Progenitor cell of endocrine pancreas (in vitro differentiated cells): ENCODE results near the gene VIPR2. TPM values are rescaled to one million over a fixed set of nuclear protein-coding genes. Genes with fewer than 3 reads are reported as not detected.

Experiments
- DNase-seq: peaks from one replicate; pipeline ENCODE4 v3.0.0; 2021; ENCODE audit warnings: low spot score; ENCODE audit not compliant: unreplicated experiment
- H3K27ac Mint-ChIP-seq: 2 replicates; pipeline ENCODE4 v1.8.0; 2021; ENCODE audit warnings: mild to moderate bottlenecking, moderate library complexity, mixed read lengths
- H3K27me3 Mint-ChIP-seq: 2 replicates; pipeline ENCODE4 v1.8.0; 2021; ENCODE audit warnings: mixed read lengths
- H3K36me3 Mint-ChIP-seq: 2 replicates; pipeline ENCODE4 v1.8.0; 2022; ENCODE audit warnings: mixed read lengths; ENCODE audit not compliant: insufficient read depth
- H3K4me1 Mint-ChIP-seq: 2 replicates; pipeline ENCODE4 v1.8.0; 2021; ENCODE audit warnings: low read depth, mixed read lengths
- H3K4me3 Mint-ChIP-seq: 2 replicates; pipeline ENCODE4 v1.8.0; 2021; ENCODE audit warnings: low read depth, mild to moderate bottlenecking, moderate library complexity, mixed read lengths
- H3K9me3 Mint-ChIP-seq: 2 replicates; pipeline ENCODE4 v1.8.0; 2021; ENCODE audit warnings: low read depth, mixed read lengths
- total RNA-seq: library from RNA; stranded (reverse); gene quantifications from 2 replicates; pipeline ENCODE4 v1.2.1, GENCODE V29; 2021
- TF ChIP-seq, protein P1 (sequence below): fragments of 200-600 bp; sonication (generic); IDR thresholded peaks from one replicate; pipeline ENCODE4 v1.5.0; 2021; ENCODE audit warnings: antibody characterized with exemption, mild to moderate bottlenecking; ENCODE audit not compliant: unreplicated experiment

The VIPR2 gene
- total RNA-seq, 1 donor from 2014 or later: 0.36 TPM

DNA sequence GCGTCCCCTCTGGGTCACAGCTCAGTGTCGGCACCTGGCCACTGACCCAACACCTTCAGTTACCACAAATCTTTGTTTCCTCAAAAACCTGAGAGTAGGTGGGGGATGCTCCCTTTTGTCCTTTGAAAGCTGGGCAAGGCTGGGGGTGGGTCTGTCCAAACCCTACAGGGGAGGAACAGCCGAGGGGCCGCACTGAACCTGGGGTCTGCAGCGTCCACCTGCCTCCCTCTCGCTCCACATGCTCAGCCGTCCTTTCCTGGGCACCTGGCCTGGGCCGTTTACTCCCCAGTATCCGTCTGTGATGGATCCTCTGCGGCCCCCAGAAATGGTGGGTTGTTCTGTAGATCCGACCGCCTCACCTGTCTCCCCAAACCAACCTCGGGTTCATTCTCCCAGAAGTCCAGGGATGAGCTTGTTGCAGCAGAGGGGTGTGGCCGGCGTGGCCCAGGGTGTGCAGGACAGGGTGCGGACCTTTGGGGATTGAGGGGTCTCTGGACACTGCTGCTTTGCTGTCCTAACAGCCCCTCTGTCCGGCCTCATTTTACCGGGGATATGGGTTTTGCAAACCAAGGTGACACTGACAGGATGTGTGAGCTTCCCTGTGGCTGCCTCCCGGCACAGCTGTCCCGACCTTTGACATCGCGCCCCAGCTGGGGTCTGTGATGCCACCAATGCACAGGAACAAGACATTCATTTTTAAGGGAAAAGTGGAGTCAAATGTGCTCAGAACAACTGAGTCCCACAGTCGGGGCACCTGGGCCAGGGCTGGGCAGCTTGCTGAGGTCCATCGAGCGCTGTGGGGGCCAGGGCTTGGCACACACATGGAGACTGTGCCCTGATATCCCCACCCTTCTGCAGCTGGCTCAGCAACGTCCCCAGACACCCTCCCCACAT, 115.9 kb downstream of the VIPR2 start:
- H3K27me3 Mint-ChIP-seq: peaks cover 8% of the 10 kb centered on the region
- peaks cover 14% of the 10 kb centered on the region for H3K4me1 Mint-ChIP-seq
- TF ChIP-seq, protein P1, sequence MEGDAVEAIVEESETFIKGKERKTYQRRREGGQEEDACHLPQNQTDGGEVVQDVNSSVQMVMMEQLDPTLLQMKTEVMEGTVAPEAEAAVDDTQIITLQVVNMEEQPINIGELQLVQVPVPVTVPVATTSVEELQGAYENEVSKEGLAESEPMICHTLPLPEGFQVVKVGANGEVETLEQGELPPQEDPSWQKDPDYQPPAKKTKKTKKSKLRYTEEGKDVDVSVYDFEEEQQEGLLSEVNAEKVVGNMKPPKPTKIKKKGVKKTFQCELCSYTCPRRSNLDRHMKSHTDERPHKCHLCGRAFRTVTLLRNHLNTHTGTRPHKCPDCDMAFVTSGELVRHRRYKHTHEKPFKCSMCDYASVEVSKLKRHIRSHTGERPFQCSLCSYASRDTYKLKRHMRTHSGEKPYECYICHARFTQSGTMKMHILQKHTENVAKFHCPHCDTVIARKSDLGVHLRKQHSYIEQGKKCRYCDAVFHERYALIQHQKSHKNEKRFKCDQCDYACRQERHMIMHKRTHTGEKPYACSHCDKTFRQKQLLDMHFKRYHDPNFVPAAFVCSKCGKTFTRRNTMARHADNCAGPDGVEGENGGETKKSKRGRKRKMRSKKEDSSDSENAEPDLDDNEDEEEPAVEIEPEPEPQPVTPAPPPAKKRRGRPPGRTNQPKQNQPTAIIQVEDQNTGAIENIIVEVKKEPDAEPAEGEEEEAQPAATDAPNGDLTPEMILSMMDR: no peak
- no peaks in the 10 kb centered on the region for H3K36me3 Mint-ChIP-seq
- no peak for DNase-seq
- H3K27ac Mint-ChIP-seq: no peak overlapping the region
- H3K9me3 Mint-ChIP-seq: no peaks in the 10 kb centered on the region
- no peak overlapping the region for H3K4me3 Mint-ChIP-seq

DNA sequence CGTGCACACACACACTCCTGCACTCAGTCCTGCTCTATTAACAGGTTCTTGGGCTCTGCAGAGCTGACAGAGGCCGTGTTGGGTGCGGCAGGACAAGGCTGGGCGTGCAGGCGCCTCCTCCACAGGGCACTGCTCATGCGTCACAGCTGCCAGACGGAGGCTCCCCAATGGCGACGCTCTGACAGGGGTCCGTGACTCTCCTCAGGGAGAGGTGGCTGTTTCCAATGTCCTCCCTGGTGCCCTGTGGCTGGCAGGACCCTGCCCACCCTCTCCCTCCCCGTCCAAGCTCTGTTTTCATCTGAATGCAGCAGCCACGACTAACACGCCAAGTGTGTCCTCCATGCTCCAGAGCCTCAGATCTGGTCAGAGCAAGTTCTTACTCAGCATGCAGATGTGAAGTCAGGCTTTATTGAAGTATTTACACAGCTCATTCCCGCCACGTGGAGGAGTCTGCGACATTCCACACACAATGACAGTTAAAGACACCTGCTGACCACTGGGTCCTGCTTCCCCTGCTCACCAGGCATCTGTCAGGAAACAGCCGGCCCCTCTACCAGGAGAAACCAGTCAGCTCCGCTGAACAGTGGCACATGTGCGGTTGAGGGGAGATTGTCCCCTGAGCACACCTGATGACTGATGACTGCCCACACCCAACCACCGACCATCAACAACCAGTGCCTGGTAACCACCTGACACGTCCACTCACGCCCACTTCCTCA, 116.7 kb downstream of the VIPR2 start:
- Mint-ChIP-seq H3K9me3 (no peaks in the 10 kb centered on the region), H3K36me3 (no peaks in the 10 kb centered on the region), H3K27me3 (peaks cover 8% of the 10 kb centered on the region), H3K27ac (no peak overlapping the region), H3K4me1 (peaks cover 14% of the 10 kb centered on the region), H3K4me3 (no peak overlapping the region)
- DNase-seq: no peak
- TF ChIP-seq, protein P1: peak; percentile 11

DNA sequence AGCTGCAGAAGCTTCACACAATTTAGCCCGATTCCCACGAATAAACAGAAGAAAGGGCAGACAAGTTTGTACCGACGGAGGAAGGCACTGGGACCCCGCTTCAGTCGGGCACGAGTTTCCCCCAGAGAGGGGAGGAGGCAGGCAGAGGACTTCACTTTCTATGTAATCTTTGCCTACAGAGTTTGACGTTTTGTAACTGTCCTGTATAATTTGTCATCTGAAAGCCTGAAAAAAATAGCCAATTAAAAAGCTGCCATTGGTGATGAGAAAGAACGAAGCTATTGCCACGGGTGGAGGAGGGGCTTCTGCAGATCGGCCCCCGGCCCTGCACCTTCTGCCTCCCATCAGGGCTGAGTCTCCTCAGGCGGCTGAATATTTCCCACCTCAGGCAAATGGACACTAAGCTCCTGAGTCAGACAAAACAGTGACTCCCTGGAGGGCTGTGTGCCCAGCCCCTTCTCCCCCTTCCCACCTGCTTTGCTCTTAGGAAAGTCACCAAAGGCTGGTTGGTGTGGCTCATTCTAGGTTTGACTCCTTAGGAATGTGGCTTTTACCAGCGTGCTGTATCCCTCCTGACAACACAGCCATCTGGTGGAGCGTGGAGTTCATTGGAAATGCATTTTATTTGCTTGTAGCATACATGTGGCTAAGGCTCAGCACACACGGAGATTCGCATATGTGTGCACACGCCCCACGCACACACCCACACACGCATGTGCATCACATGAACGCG, 117.4 kb downstream of the VIPR2 start:
- Mint-ChIP-seq H3K27ac (no peak overlapping the region), H3K36me3 (no peaks in the 10 kb centered on the region), H3K9me3 (no peaks in the 10 kb centered on the region), H3K27me3 (peaks cover 4% of the 10 kb centered on the region), H3K4me1 (peaks cover 14% of the 10 kb centered on the region), H3K4me3 (no peak overlapping the region)
- TF ChIP-seq, protein P1: no peak
- no peak for DNase-seq

DNA sequence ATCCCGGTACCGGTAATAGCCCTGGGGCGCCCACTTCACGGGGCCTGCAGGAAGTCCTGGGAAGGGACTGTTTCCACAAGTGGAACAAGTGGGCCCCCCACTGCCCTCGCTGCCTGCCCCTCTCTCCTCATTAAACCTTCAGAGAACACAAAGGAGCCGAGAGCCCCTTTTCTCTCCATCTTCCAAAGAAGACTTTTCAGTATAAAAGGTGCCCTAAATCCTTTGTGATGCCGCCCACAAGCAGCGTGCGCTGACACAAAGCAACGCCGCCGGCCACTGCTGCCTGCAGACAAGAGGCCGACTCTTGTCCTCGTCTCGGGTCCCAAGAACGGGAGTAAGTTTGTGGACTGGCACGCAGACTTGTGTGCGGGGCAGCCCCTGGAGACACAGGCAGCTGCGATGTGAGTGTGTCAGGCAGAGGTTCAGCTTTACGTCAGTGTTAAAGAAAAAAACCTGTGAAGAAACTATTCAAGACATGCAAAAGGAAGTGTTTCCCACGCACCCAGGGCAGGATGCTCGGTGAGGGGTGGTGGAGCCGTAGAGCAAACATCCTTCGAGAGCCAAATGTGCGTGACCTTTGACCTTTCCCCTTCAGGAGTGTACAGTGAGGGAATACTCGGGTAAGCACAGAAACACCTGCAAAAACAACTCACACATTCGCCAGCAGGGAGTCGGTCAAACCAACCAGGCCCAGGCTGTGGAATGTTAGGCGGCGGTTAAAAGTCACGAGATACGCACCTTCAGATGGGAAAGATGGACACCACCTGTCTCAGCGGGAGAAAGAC, 118.2 kb downstream of the VIPR2 start:
- Mint-ChIP-seq H3K4me1 (peaks cover 14% of the 10 kb centered on the region), H3K36me3 (no peaks in the 10 kb centered on the region), H3K27me3 (peaks cover 4% of the 10 kb centered on the region), H3K4me3 (no peak overlapping the region), H3K9me3 (no peaks in the 10 kb centered on the region), H3K27ac (no peak overlapping the region)
- DNase-seq: peak; percentile 8
- TF ChIP-seq, protein P1: no peak
